DND-41 (cell line): Measurements from ENCODE around the gene APMAP.
A peak's percentile ranks its signal among the peaks of the same experiment; 100 is the strongest.

Source experiments
- ATAC-seq: fragments of 200-7000 bp; cut with Tn5 transposase; 3 replicates; pipeline ENCODE4 v1.9.1; 2021; ENCODE audit warnings: low read depth; ENCODE audit not compliant: insufficient read depth
- DNase-seq: peaks from one replicate; pipeline ENCODE4 v3.0.0-alpha.2; 2020
- H2AFZ ChIP-seq: 2 replicates; pipeline ENCODE4 v1.6.0; 2012; ENCODE audit warnings: low read depth, low read length
- H3K27ac ChIP-seq: 2 replicates; pipeline ENCODE4 v1.5.1; 2012; ENCODE audit warnings: low read length, inconsistent platforms
- H3K27me3 ChIP-seq: fragments of 200-600 bp; sonication (generic); 2 replicates; pipeline ENCODE4 v1.6.0; 2012; ENCODE audit warnings: low read length, mild to moderate bottlenecking, inconsistent platforms; ENCODE audit not compliant: insufficient read depth, poor library complexity
- H3K36me3 ChIP-seq: 2 replicates; pipeline ENCODE4 v1.5.1; 2012; ENCODE audit warnings: low read length, inconsistent platforms; ENCODE audit not compliant: insufficient read depth
- H3K4me1 ChIP-seq: 2 replicates; pipeline ENCODE4 v1.5.1; 2012; ENCODE audit warnings: mild to moderate bottlenecking, low read length; ENCODE audit not compliant: insufficient read depth
- H3K4me2 ChIP-seq: 2 replicates; pipeline ENCODE4 v1.6.0; 2012; ENCODE audit warnings: mild to moderate bottlenecking, moderate library complexity, low read length, inconsistent platforms; ENCODE audit not compliant: insufficient read depth
- H3K4me3 ChIP-seq, 2 experiments: fragments of 200-600 bp in 1 of 2; shearing (Covaris generic) in 1 of 2; 2 replicates each; pipeline ENCODE4 v1.5.1; 2012 to 2016; ENCODE audit warnings: inconsistent platforms in 2 of 2, low read length in 2 of 2, mild to moderate bottlenecking in 2 of 2, low read depth in 1 of 2, moderate library complexity in 1 of 2
- H3K79me2 ChIP-seq: 2 replicates; pipeline ENCODE4 v1.6.0; 2012; ENCODE audit warnings: low read length, inconsistent platforms; ENCODE audit not compliant: insufficient read depth
- H3K9ac ChIP-seq: 2 replicates; pipeline ENCODE4 v1.6.0; 2012; ENCODE audit warnings: low read depth, mild to moderate bottlenecking, inconsistent platforms, low read length, moderate library complexity
- H3K9me3 ChIP-seq: 2 replicates; pipeline ENCODE4 v1.5.1; 2012; ENCODE audit warnings: low read length, moderate library complexity, mild to moderate bottlenecking, inconsistent platforms; ENCODE audit not compliant: insufficient read depth, severe bottlenecking
- H4K20me1 ChIP-seq: 2 replicates; pipeline ENCODE4 v1.6.0; 2012; ENCODE audit warnings: low read length; ENCODE audit not compliant: insufficient read depth
- EZH2 ChIP-seq: IDR thresholded peaks from 3 replicates; pipeline ENCODE4 v1.6.1; 2012; ENCODE audit warnings: borderline replicate concordance, low read depth, mild to moderate bottlenecking, moderate library complexity, low read length, inconsistent platforms; ENCODE audit not compliant: severe bottlenecking
- TF ChIP-seq, protein P1 (sequence below): IDR thresholded peaks from 2 replicates; pipeline ENCODE4 v1.5.1; 2012; ENCODE audit warnings: borderline replicate concordance, low read length, moderate library complexity, mild to moderate bottlenecking; ENCODE audit not compliant: poor library complexity, severe bottlenecking; ENCODE audit errors: extremely low read depth

APMAP gene

DNA sequence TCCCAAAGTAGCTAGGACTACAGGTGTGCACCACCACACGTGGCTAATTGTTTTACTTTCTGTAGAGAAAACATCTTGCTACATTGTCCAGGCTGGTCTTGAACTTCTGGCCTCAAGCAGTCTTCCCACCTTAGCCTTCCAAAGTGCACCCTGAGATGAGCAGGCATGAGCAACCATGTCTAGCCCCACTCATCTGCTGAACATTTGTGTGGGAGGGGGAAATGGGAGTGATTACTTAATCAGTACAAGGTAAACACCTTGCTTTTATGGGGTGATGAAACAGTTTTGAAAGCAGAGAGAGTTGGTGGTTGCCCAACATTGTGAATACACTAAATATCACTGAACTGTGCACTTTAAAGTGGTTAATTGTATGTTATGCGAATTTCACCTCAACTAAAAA, 5.3 kb downstream of the APMAP start:
- no peak for ATAC-seq
- no peak for DNase-seq
- no peak for TF ChIP-seq EZH2
- TF ChIP-seq, protein P1, sequence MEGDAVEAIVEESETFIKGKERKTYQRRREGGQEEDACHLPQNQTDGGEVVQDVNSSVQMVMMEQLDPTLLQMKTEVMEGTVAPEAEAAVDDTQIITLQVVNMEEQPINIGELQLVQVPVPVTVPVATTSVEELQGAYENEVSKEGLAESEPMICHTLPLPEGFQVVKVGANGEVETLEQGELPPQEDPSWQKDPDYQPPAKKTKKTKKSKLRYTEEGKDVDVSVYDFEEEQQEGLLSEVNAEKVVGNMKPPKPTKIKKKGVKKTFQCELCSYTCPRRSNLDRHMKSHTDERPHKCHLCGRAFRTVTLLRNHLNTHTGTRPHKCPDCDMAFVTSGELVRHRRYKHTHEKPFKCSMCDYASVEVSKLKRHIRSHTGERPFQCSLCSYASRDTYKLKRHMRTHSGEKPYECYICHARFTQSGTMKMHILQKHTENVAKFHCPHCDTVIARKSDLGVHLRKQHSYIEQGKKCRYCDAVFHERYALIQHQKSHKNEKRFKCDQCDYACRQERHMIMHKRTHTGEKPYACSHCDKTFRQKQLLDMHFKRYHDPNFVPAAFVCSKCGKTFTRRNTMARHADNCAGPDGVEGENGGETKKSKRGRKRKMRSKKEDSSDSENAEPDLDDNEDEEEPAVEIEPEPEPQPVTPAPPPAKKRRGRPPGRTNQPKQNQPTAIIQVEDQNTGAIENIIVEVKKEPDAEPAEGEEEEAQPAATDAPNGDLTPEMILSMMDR, result no peak
- H2AFZ ChIP-seq, result no peak overlapping the region
- no peak overlapping the region for H3K4me3 ChIP-seq
- H3K4me1 ChIP-seq, result peaks cover 45% of the 10 kb centered on the region
- no peak overlapping the region for H3K4me2 ChIP-seq
- H3K9me3 ChIP-seq, result no peaks in the 10 kb centered on the region
- no peak overlapping the region for H3K9ac ChIP-seq
- peaks cover 23% of the 10 kb centered on the region; the same call in 1 of the 2 replicates for H4K20me1 ChIP-seq
- H3K27me3 ChIP-seq, result no peaks in the 10 kb centered on the region
- peaks cover 98% of the 10 kb centered on the region for H3K79me2 ChIP-seq
- H3K36me3 ChIP-seq, result peaks cover 28% of the 10 kb centered on the region
- no peak overlapping the region for H3K27ac ChIP-seq

DNA sequence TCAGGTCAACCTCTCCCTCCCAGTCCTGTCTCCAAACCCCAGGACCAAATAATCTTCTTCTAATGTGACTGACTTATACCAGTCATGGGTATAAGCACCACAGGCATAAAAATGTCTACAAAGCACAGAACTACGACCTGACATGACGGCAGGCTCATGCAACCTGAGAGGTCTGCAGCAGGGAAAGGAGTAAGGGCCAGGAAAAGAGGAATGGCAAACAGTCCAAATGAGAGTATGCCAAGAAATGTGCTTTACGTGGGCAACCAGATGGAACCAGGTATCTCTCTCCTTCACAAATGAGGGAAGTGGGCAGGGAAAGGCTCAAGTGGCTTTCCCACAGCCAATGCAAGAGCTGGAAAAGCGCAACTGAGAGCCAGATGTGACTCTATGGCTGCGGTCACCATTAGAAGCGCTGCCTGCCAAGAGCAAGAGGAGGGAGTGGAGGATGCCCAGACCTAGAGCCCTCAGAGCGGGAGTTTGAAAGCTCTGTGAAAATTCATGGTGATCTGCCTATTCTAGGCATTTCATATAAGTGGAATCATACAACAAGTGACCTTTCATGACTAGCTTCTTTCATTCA, 6.0 kb downstream of the APMAP start:
- no peak for ATAC-seq
- Histone ChIP-seq H3K36me3 (peaks cover 35% of the 10 kb centered on the region), H3K9me3 (no peaks in the 10 kb centered on the region), H3K27ac (no peak overlapping the region; the same call in 1 of the 2 replicates), H3K4me2 (no peak overlapping the region), H2AFZ (no peak overlapping the region), H3K4me1 (peaks cover 41% of the 10 kb centered on the region), H3K79me2 (peaks cover 97% of the 10 kb centered on the region), H3K9ac (no peak overlapping the region), H3K4me3 (no peak overlapping the region), H4K20me1 (peaks cover 23% of the 10 kb centered on the region; the same call in 1 of the 2 replicates), H3K27me3 (no peaks in the 10 kb centered on the region)
- no peak for DNase-seq
- TF ChIP-seq EZH2, result no peak
- TF ChIP-seq, protein P1, result no peak

DNA sequence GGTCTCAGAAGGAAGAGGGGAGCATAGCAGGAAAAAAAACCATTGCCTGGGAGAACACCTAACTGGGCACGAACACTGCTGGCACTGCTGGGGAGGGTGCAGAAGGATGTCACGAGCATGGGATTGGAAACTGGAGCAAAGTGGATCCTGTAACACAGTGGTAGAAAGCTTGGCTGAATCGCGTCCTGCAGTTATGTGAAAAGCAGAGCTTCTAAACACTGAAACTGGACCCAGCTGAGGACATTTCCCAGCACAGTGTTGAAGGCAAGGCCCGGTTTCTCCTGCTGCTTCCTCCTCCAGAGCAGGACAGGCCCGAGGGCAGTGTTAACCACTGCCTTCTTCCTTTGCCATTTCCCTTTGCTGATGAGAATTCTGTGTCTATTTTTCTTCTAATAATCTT, 6.7 kb downstream of the APMAP start:
- H3K4me2 ChIP-seq, result no peak overlapping the region
- ATAC-seq (no peak), DNase-seq (peak; percentile 1)
- no peak overlapping the region for H3K4me3 ChIP-seq
- H4K20me1 ChIP-seq, result peaks cover 23% of the 10 kb centered on the region; the same call in 1 of the 2 replicates
- no peaks in the 10 kb centered on the region for H3K27me3 ChIP-seq
- no peak overlapping the region for H2AFZ ChIP-seq
- H3K79me2 ChIP-seq, result peaks cover 96% of the 10 kb centered on the region
- H3K27ac ChIP-seq, result no peak overlapping the region
- no peak for TF ChIP-seq EZH2
- TF ChIP-seq, protein P1, result no peak
- no peaks in the 10 kb centered on the region for H3K9me3 ChIP-seq
- no peak overlapping the region for H3K9ac ChIP-seq
- peaks cover 42% of the 10 kb centered on the region for H3K36me3 ChIP-seq
- H3K4me1 ChIP-seq, result peaks cover 33% of the 10 kb centered on the region
